ENCODE results near the gene MMUT. TPM values are rescaled to one million over a fixed set of nuclear protein-coding genes. Genes with fewer than 3 reads are reported as not detected.

Gene MMUT
- 32.8 TPM for total RNA-seq

GRCh38 chr6:49462927-49463611 lies at the start of gene MMUT, which contains the start of gene CENPQ:
Gene MMUT, minus strand, starts transcription at chr6:49463253. Its CDS starts 3,787 bp downstream, at chr6:49459466.
Gene CENPQ, plus strand, starts transcription at chr6:49463370. Its CDS starts 6,807 bp downstream, at chr6:49470177.

GRCh38 chr6:49499623-49500022 lies 36.6 kb upstream of the MMUT start, which contains the start of gene GLYATL3:
Gene GLYATL3, plus strand, starts transcription at chr6:49499923. Its CDS starts 12,068 bp downstream, at chr6:49511991.

Other genes starting within 250 kb of the MMUT start
- gene CENPQ, start 117 bp upstream of the MMUT start, total RNA-seq, result 8.1 TPM
- not detected for gene GLYATL3, start 36.7 kb upstream of the MMUT start, total RNA-seq
- 1.6 TPM for gene C6orf141, start 87.4 kb upstream of the MMUT start, total RNA-seq
- 0.92 TPM for gene RHAG, start 173.6 kb upstream of the MMUT start, total RNA-seq

All from diencephalon (tissue), 1 donor.